Lung (tissue), 12 donors: Measurements from ENCODE around the gene PCBD1. TPM values are rescaled to one million over a fixed set of nuclear protein-coding genes. Genes with fewer than 3 reads are reported as not detected.

Experiments used
- ATAC-seq: fragments of 200-7000 bp; cut with Tn5 transposase; one replicate; pipeline ENCODE4 v1.9.1; 2020; ENCODE audit warnings: moderate number of reproducible peaks; ENCODE audit not compliant: insufficient read depth, low FRiP score
- DNase-seq, 3 donors: peaks; one replicate each; pipeline ENCODE4 v3.0.0-alpha.2; 2013 to 2017
- H3K27ac ChIP-seq, 2 donors: one replicate each; pipeline ENCODE4 v1.5.1; 2013; ENCODE audit warnings: mild to moderate bottlenecking in 2 of 2, moderate library complexity in 2 of 2, control low read depth in 1 of 2, inconsistent platforms in 1 of 2, low read depth in 1 of 2, low read length in 1 of 2
- H3K27me3 ChIP-seq, 3 donors: one replicate each; pipeline ENCODE4 v1.5.1; 2013; ENCODE audit warnings: low read length in 2 of 3; ENCODE audit not compliant: control insufficient read depth in 3 of 3, insufficient read depth in 3 of 3
- H3K36me3 ChIP-seq, 4 donors: one replicate each; pipeline ENCODE4 v1.5.1; 2013; ENCODE audit warnings: low read length in 4 of 4, mild to moderate bottlenecking in 1 of 4, moderate library complexity in 1 of 4; ENCODE audit not compliant: control insufficient read depth in 4 of 4, insufficient read depth in 4 of 4
- H3K4me1 ChIP-seq, 5 donors: one replicate each; pipeline ENCODE4 v1.5.1; 2013; ENCODE audit warnings: low read length in 5 of 5, mild to moderate bottlenecking in 2 of 5, moderate library complexity in 1 of 5; ENCODE audit not compliant: control insufficient read depth in 5 of 5, insufficient read depth in 5 of 5
- H3K4me3 ChIP-seq: one replicate; pipeline ENCODE4 v1.5.1; 2013; ENCODE audit warnings: mild to moderate bottlenecking, control low read depth, moderate library complexity
- H3K9ac ChIP-seq, 2 donors: one replicate each; pipeline ENCODE4 v1.5.1; 2013; ENCODE audit warnings: low read length in 2 of 2, control low read depth in 1 of 2; ENCODE audit not compliant: insufficient read depth in 1 of 2
- H3K9me3 ChIP-seq, 4 donors: one replicate each; pipeline ENCODE4 v1.5.1; 2013; ENCODE audit warnings: low read length in 3 of 4, mild to moderate bottlenecking in 1 of 4, moderate library complexity in 1 of 4; ENCODE audit not compliant: control insufficient read depth in 4 of 4, insufficient read depth in 3 of 4
- CTCF ChIP-seq: IDR thresholded peaks from 2 replicates; pipeline ENCODE4 v1.5.1; 2012; ENCODE audit warnings: mild to moderate bottlenecking; ENCODE audit errors: control extremely low read depth, extremely low read depth
- WGBS, 2 donors: extraction: QIAGEN DNeasy Blood & Tissue Kit; methylation state at CpG; one replicate each; pipeline ENCODE4 v1.1.7; 2013; 5-methylcytosine and 5-hydroxymethylcytosine counted together
- polyA plus RNA-seq, 2 donors: library from polyadenylated mRNA; stranded (reverse); fragments of 200-250 nt; gene quantifications; one replicate each; pipeline ENCODE4 v1.2.1, GENCODE V29; 2013
- total RNA-seq, 2 donors: library from RNA; depleted of rRNA in 1 of 2; stranded (reverse); fragments of >200 nt in 1 of 2; gene quantifications; one replicate each; pipeline ENCODE4 v1.2.1, GENCODE V29; 2014 to 2021
- donor health status: control.
- donor health status: control.
- donor health status: Bipolar disorder and iron deficiency.
- donor health status: healthy.
- donor health status: DM: yes; HTN: yes; CAD: no.

PCBD1 gene
- total and polyA plus RNA-seq, 4 donors: 62.5 to 152 (median 86.0) TPM

GRCh38 chr10:70906031-70906783 is 17.8 kb upstream of the PCBD1 start:
- H3K27me3 ChIP-seq: no peaks in the 10 kb centered on the region
- H3K9ac ChIP-seq: no peak overlapping the region
- H3K9me3 ChIP-seq: no peaks in the 10 kb centered on the region
- H3K4me1 ChIP-seq: no peaks in the 10 kb centered on the region
- DNase-seq (no peak), ATAC-seq (no peak)
- 76 to 83% methylated on average over 5 of the region's 5 CpGs for WGBS, 2 donors
- H3K27ac ChIP-seq: no peak overlapping the region
- no peaks in the 10 kb centered on the region for H3K36me3 ChIP-seq
- no peak for TF ChIP-seq CTCF
- H3K4me3 ChIP-seq: no peak overlapping the region

GRCh38 chr10:70905071-70906021 is 17.0 kb upstream of the PCBD1 start:
- Histone ChIP-seq H3K27ac (no peak overlapping the region), H3K4me1 (no peaks in the 10 kb centered on the region), H3K4me3 (no peak overlapping the region), H3K27me3 (no peaks in the 10 kb centered on the region), H3K9ac (no peak overlapping the region), H3K36me3 (no peaks in the 10 kb centered on the region), H3K9me3 (no peaks in the 10 kb centered on the region)
- DNase-seq: no peak
- no peak for TF ChIP-seq CTCF
- 89% methylated on average over 27 of the region's 27 CpGs for WGBS, 2 donors
- no peak for ATAC-seq

- no peak for ATAC-seq
- peak; percentile 75 to 80 (median 76) for DNase-seq
- peak; percentile 74 for TF ChIP-seq CTCF
- Histone ChIP-seq H3K9ac (no peak overlapping the region), H3K4me1 (no peaks in the 10 kb centered on the region), H3K36me3 (no peaks in the 10 kb centered on the region), H3K4me3 (no peak overlapping the region), H3K27me3 (no peaks in the 10 kb centered on the region), H3K9me3 (no peaks in the 10 kb centered on the region), H3K27ac (no peak overlapping the region)
- 52 to 62% methylated on average over 14 of the region's 14 CpGs for WGBS, 2 donors
These were observed 15.0 kb upstream of the PCBD1 start for GRCh38 chr10:70903262-70903921.
